Breast epithelium (tissue), 4 donors: ENCODE results near the gene POLN. TPM values are rescaled to one million over a fixed set of nuclear protein-coding genes. Genes with fewer than 3 reads are reported as not detected.

ENCODE experiments used
- DNase-seq, 2 donors: peaks; one replicate each; pipeline ENCODE4 v3.0.0-alpha.2; 2019; ENCODE audit warnings: low spot score in 2 of 2
- H3K27ac ChIP-seq, 2 donors: fragments of 200-600 bp; sonication (generic) in 1 of 2; one replicate each; pipeline ENCODE4 v1.5.1; 2016 to 2019; ENCODE audit warnings: mild to moderate bottlenecking in 1 of 2
- H3K27me3 ChIP-seq, 2 donors: fragments of 200-600 bp; sonication (generic) in 1 of 2; one replicate each; pipeline versions ENCODE4 v1.5.1 to v1.6.0; 2017 to 2019; ENCODE audit warnings: control low read depth in 1 of 2, mild to moderate bottlenecking in 1 of 2
- H3K36me3 ChIP-seq: fragments of 200-600 bp; one replicate; pipeline ENCODE4 v1.5.1; 2019
- H3K4me1 ChIP-seq, 2 donors: fragments of 200-600 bp; sonication (generic); one replicate each; pipeline ENCODE4 v1.5.1; 2016 to 2019; ENCODE audit warnings: control low read depth in 1 of 2
- H3K4me3 ChIP-seq, 3 donors: fragments of 200-600 bp; sonication (generic); 1 replicate in 2 of 3; 2 replicates in 1 of 3; pipeline ENCODE4 v1.5.1; 2016 to 2019; ENCODE audit warnings: mild to moderate bottlenecking in 3 of 3, moderate library complexity in 2 of 3
- H3K9me3 ChIP-seq, 2 donors: fragments of 200-600 bp; sonication (generic) in 1 of 2; one replicate each; pipeline ENCODE4 v1.5.1; 2016 to 2019; ENCODE audit warnings: control low read depth in 1 of 2
- POLR2A ChIP-seq: fragments of 450-650 bp; IDR thresholded peaks from one replicate; pipeline ENCODE4 v1.6.1; 2016; ENCODE audit warnings: antibody characterized with exemption, mild to moderate bottlenecking, moderate library complexity
- POLR2AphosphoS5 ChIP-seq, 3 donors: sonication (generic); formaldehyde crosslinking; IDR thresholded peaks; one replicate each; pipeline ENCODE4 v1.6.1; 2017; ENCODE audit warnings: antibody characterized with exemption in 3 of 3
- intact Hi-C: fragments of 100-400 bp; cut with DNase I; formaldehyde crosslinking; loops from one replicate; pipeline ENCODE4 v1.15.1; 2023; ENCODE audit warnings: low total_unique reads
- total RNA-seq, 3 donors: library from RNA; depleted of rRNA; stranded (reverse); fragments of >200 nt; gene quantifications; one replicate each; pipeline ENCODE4 v1.1.0, GENCODE V29; 2016
- TF ChIP-seq, protein P1 (sequence below), 3 donors: fragments of 450-650 bp; IDR thresholded peaks; one replicate each; pipeline ENCODE4 v1.5.1; 2016 to 2017; ENCODE audit warnings: antibody characterized with exemption in 3 of 3, mild to moderate bottlenecking in 3 of 3, moderate library complexity in 3 of 3

The POLN gene
- total RNA-seq, 3 donors from 2014 or later: 3.3 to 4.7 (median 4.3) TPM

GRCh38 chr4:2058264-2059045 is 183.5 kb downstream of the POLN start:
- peak overlapping the region; percentile 32 to 70 (median 51) for H3K4me3 ChIP-seq
- H3K9me3 ChIP-seq: no peaks in the 10 kb centered on the region
- intact Hi-C loops: no loop called here
- peaks cover 0 to 2% of the 10 kb centered on the region in 2 donors for H3K4me1 ChIP-seq
- DNase-seq: no peak
- no peak overlapping the region for H3K27ac ChIP-seq
- no peaks in the 10 kb centered on the region for H3K36me3 ChIP-seq
- TF ChIP-seq POLR2AphosphoS5 (IDR thresholded peaks at IDR 0.05) (no peak), POLR2A (no peak)
- TF ChIP-seq, protein P1, sequence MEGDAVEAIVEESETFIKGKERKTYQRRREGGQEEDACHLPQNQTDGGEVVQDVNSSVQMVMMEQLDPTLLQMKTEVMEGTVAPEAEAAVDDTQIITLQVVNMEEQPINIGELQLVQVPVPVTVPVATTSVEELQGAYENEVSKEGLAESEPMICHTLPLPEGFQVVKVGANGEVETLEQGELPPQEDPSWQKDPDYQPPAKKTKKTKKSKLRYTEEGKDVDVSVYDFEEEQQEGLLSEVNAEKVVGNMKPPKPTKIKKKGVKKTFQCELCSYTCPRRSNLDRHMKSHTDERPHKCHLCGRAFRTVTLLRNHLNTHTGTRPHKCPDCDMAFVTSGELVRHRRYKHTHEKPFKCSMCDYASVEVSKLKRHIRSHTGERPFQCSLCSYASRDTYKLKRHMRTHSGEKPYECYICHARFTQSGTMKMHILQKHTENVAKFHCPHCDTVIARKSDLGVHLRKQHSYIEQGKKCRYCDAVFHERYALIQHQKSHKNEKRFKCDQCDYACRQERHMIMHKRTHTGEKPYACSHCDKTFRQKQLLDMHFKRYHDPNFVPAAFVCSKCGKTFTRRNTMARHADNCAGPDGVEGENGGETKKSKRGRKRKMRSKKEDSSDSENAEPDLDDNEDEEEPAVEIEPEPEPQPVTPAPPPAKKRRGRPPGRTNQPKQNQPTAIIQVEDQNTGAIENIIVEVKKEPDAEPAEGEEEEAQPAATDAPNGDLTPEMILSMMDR (IDR thresholded peaks at IDR 0.05): no peak
- peaks cover 16 to 41% of the 10 kb centered on the region in 2 donors for H3K27me3 ChIP-seq

DNA sequence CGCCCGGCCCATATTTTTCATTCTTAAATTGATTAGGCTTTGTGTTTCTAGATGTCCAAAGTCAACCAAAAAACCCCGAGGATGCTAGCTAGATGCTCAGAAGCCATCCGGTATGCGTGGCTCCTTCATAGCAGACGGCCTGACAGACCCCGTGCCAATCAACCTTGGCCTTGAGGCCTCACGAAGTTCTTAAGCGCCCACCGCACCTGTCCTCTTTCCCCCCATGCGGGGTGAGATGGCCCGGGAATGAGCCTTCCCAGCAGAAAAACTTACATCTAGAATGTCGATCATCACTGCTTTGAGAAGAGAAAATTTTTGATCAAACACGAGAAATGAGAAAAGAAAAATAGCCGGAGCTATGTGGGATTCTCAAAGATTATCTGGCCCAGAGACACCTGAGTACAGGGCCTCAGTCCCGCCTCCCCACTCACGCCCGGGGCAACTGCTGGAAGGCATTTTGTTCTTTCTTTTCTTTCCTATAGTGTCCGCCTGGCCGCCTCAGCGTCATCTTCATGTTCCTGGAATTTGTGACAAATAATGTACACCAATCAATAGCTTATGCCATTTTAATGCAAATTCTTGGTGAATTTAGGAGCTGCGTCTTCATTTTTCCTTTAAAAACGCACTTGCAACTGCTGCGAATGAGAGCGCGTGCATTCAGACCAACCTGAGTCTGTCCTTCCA is 184.4 kb downstream of the POLN start:
- TF ChIP-seq POLR2A: no peak
- no peak for TF ChIP-seq POLR2AphosphoS5 (IDR thresholded peaks at IDR 0.05)
- TF ChIP-seq, protein P1 (IDR thresholded peaks at IDR 0.05): no peak
- H3K9me3 ChIP-seq: no peaks in the 10 kb centered on the region
- intact Hi-C loops: no loop called here
- no peak for DNase-seq
- no peak overlapping the region for H3K4me3 ChIP-seq
- peaks cover 0 to 2% of the 10 kb centered on the region in 2 donors for H3K4me1 ChIP-seq
- no peaks in the 10 kb centered on the region for H3K36me3 ChIP-seq
- peaks cover 16 to 41% of the 10 kb centered on the region in 2 donors for H3K27me3 ChIP-seq
- no peak overlapping the region for H3K27ac ChIP-seq

DNA sequence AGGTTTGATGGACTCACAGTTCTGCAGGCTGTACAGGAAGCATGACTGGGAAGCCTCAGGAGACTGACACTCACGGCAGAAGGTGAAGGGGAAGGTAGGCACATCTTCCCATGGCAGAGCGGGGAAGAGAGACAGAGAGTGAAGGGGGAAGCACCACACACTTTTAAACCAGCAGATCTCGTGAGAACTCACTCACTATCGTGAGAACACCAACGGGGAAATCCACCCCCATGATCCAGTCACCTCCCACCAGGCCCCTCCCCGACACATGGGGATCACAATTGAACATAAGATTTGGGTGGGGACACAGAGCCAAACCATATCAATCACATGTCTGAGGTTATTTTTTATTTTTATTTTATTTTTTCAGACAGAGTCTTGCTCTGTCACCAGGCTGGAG is 187.7 kb downstream of the POLN start:
- no peak for DNase-seq
- H3K36me3 ChIP-seq: no peaks in the 10 kb centered on the region
- H3K27ac ChIP-seq: no peak overlapping the region
- no peaks in the 10 kb centered on the region for H3K9me3 ChIP-seq
- TF ChIP-seq POLR2AphosphoS5 (IDR thresholded peaks at IDR 0.05): no peak
- TF ChIP-seq, protein P1 (IDR thresholded peaks at IDR 0.05): no peak
- intact Hi-C loops: no loop called here
- H3K27me3 ChIP-seq: peaks cover 6 to 24% of the 10 kb centered on the region in 2 donors
- no peak overlapping the region for H3K4me3 ChIP-seq
- H3K4me1 ChIP-seq: peaks cover 0 to 2% of the 10 kb centered on the region in 2 donors

- TF ChIP-seq POLR2A (no peak), POLR2AphosphoS5 (IDR thresholded peaks at IDR 0.05) (no peak)
- TF ChIP-seq, protein P1 (IDR thresholded peaks at IDR 0.05): no peak
- Histone ChIP-seq H3K4me3 (no peak overlapping the region), H3K27ac (no peak overlapping the region), H3K27me3 (peaks cover 0 to 29% of the 10 kb centered on the region in 2 donors), H3K4me1 (no peaks in the 10 kb centered on the region), H3K9me3 (no peaks in the 10 kb centered on the region), H3K36me3 (no peaks in the 10 kb centered on the region)
- intact Hi-C loops: no loop called here
- no peak for DNase-seq
Observed at GRCh38 chr4:2051086-2051485, 190.8 kb downstream of the POLN start.

GRCh38 chr4:2049811-2050210 is 192.1 kb downstream of the POLN start:
- Histone ChIP-seq H3K4me3 (no peak overlapping the region), H3K27ac (no peak overlapping the region), H3K27me3 (peaks cover 0 to 29% of the 10 kb centered on the region in 2 donors), H3K4me1 (no peaks in the 10 kb centered on the region), H3K9me3 (no peaks in the 10 kb centered on the region), H3K36me3 (no peaks in the 10 kb centered on the region)
- TF ChIP-seq POLR2A: no peak
- TF ChIP-seq, protein P1 (IDR thresholded peaks at IDR 0.05): no peak
- TF ChIP-seq POLR2AphosphoS5 (IDR thresholded peaks at IDR 0.05): no peak
- DNase-seq: no peak
- intact Hi-C loops: no loop called here
